ELR (cell line): ENCODE results near the gene SOHLH2.

ENCODE experiments used
- DNase-seq: peaks from one replicate; pipeline ENCODE4 v3.0.0-alpha.2; 2015; ENCODE audit warnings: low read depth

Gene SOHLH2

GRCh38 chr13:36188441-36188840 lies 25.9 kb downstream of the SOHLH2 start:
- no peak for DNase-seq

GRCh38 chr13:36183901-36184300 lies 30.5 kb downstream of the SOHLH2 start:
- no peak for DNase-seq

GRCh38 chr13:36175621-36176020 lies 38.7 kb downstream of the SOHLH2 start:
- DNase-seq: no peak

- DNase-seq: no peak
These were observed 39.4 kb downstream of the SOHLH2 start for GRCh38 chr13:36174923-36175322.

- DNase-seq: no peak
These were observed 40.6 kb downstream of the SOHLH2 start for GRCh38 chr13:36173571-36174322.

GRCh38 chr13:36166046-36166445 lies 48.3 kb downstream of the SOHLH2 start:
- DNase-seq: no peak

- peak; percentile 40 for DNase-seq
These were observed 50.5 kb downstream of the SOHLH2 start for GRCh38 chr13:36163809-36164308.

GRCh38 chr13:36163286-36163685 lies 51.1 kb downstream of the SOHLH2 start:
- DNase-seq: no peak

- no peak for DNase-seq
These were observed 54.1 kb downstream of the SOHLH2 start for GRCh38 chr13:36160297-36160696.

GRCh38 chr13:36158611-36159010 lies 55.7 kb downstream of the SOHLH2 start:
- DNase-seq: no peak

- no peak for DNase-seq
These were observed 56.9 kb downstream of the SOHLH2 start for GRCh38 chr13:36157480-36157879.

GRCh38 chr13:36154567-36155291 lies 59.6 kb downstream of the SOHLH2 start:
- no peak for DNase-seq

- DNase-seq: no peak
These were observed 62.8 kb downstream of the SOHLH2 start for GRCh38 chr13:36151591-36151990.

GRCh38 chr13:36148446-36148845 lies 65.9 kb downstream of the SOHLH2 start:
- no peak for DNase-seq

- no peak for DNase-seq
These were observed 67.0 kb downstream of the SOHLH2 start for GRCh38 chr13:36147330-36147729.

GRCh38 chr13:36146511-36147269 lies 67.7 kb downstream of the SOHLH2 start:
- DNase-seq: no peak

GRCh38 chr13:36143738-36144137 lies 70.6 kb downstream of the SOHLH2 start:
- no peak for DNase-seq

- no peak for DNase-seq
These were observed 71.6 kb downstream of the SOHLH2 start for GRCh38 chr13:36142735-36143134.

- DNase-seq: no peak
These were observed 78.5 kb downstream of the SOHLH2 start for GRCh38 chr13:36135876-36136275.

GRCh38 chr13:36134632-36135031 lies 79.7 kb downstream of the SOHLH2 start:
- DNase-seq: no peak

- no peak for DNase-seq
These were observed 80.3 kb downstream of the SOHLH2 start for GRCh38 chr13:36133950-36134626.

GRCh38 chr13:36132376-36132775 lies 82.0 kb downstream of the SOHLH2 start:
- DNase-seq: no peak
